Type B pancreatic cell (in vitro differentiated cells): Measurements from ENCODE around the gene SOS2. TPM values are rescaled to one million over a fixed set of nuclear protein-coding genes. Genes with fewer than 3 reads are reported as not detected.
A peak's percentile ranks its signal among the peaks of the same experiment; 100 is the strongest.

Source experiments
- DNase-seq: peaks from one replicate; pipeline ENCODE4 v3.0.0; 2021; ENCODE audit warnings: mixed read lengths; ENCODE audit not compliant: unreplicated experiment; ENCODE audit errors: extremely low spot score
- H3K27ac Mint-ChIP-seq: 2 replicates; pipeline ENCODE4 v1.8.0; 2021; ENCODE audit warnings: mild to moderate bottlenecking, mixed read lengths
- H3K27me3 Mint-ChIP-seq: 2 replicates; pipeline ENCODE4 v1.8.0; 2021; ENCODE audit warnings: mixed read lengths
- H3K36me3 Mint-ChIP-seq: 2 replicates; pipeline ENCODE4 v1.8.0; 2021; ENCODE audit warnings: mixed read lengths
- H3K4me1 Mint-ChIP-seq: one replicate; pipeline ENCODE4 v1.8.0; 2021; ENCODE audit warnings: mixed read lengths; ENCODE audit not compliant: unreplicated experiment
- H3K4me3 Mint-ChIP-seq: 2 replicates; pipeline ENCODE4 v1.8.0; 2021; ENCODE audit warnings: mild to moderate bottlenecking, mixed read lengths
- H3K9me3 Mint-ChIP-seq: 2 replicates; pipeline ENCODE4 v1.8.0; 2021; ENCODE audit warnings: mixed read lengths
- total RNA-seq: library from RNA; stranded (reverse); gene quantifications from 2 replicates; pipeline ENCODE4 v1.2.1, GENCODE V29; 2021; ENCODE audit warnings: low replicate concordance
- TF ChIP-seq, protein P1 (sequence below): fragments of 200-600 bp; sonication (generic); conservative IDR thresholded peaks from 2 replicates; pipeline ENCODE4 v1.5.0; 2021; ENCODE audit warnings: antibody characterized with exemption, mild to moderate bottlenecking

Gene SOS2
- total RNA-seq, 1 donor from 2014 or later = 34.6 TPM

DNA sequence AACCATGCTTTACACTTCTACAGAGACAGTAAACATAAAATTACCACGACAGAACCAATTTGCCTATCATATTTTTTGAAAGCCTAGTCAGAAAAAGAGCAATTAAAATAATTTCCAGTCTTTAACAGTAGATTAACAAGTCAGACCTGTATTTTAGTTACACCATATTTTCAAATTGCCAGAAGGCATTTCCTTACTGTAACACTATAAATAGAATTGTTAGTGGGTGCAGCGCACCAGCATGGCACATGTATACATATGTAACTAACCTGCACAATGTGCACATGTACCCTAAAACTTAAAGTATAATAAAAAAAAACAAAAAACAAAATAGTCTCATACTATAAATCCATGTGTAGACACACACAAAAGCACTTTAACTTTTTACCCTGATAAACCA is 16.0 kb downstream of the SOS2 start:
- H3K4me3 Mint-ChIP-seq = peak overlapping the region; percentile 10
- peak overlapping the region; percentile 20 for H3K27ac Mint-ChIP-seq
- H3K27me3 Mint-ChIP-seq = no peaks in the 10 kb centered on the region
- TF ChIP-seq, protein P1, sequence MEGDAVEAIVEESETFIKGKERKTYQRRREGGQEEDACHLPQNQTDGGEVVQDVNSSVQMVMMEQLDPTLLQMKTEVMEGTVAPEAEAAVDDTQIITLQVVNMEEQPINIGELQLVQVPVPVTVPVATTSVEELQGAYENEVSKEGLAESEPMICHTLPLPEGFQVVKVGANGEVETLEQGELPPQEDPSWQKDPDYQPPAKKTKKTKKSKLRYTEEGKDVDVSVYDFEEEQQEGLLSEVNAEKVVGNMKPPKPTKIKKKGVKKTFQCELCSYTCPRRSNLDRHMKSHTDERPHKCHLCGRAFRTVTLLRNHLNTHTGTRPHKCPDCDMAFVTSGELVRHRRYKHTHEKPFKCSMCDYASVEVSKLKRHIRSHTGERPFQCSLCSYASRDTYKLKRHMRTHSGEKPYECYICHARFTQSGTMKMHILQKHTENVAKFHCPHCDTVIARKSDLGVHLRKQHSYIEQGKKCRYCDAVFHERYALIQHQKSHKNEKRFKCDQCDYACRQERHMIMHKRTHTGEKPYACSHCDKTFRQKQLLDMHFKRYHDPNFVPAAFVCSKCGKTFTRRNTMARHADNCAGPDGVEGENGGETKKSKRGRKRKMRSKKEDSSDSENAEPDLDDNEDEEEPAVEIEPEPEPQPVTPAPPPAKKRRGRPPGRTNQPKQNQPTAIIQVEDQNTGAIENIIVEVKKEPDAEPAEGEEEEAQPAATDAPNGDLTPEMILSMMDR = no peak
- DNase-seq = no peak
- H3K36me3 Mint-ChIP-seq = peaks cover 15% of the 10 kb centered on the region
- peaks cover 19% of the 10 kb centered on the region for H3K4me1 Mint-ChIP-seq
- H3K9me3 Mint-ChIP-seq = no peaks in the 10 kb centered on the region

DNA sequence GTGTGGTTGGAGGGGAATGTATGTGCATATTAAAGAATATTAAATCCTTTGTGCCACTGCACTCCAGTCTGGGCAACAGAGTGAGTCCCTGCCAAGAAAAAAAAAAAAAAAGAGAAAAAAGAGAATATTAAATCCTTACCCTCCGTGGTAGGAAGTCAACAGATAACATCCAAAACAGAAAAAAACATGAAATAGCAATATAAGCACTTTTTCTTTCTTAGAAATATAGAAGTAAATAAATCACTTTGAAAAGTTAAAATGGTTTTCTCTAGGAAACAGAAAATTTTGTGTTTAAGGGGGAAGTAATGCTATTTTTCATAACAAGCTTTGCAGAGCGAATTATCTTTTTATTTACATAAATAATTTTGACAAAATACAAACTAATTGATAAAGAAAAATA is 17.6 kb downstream of the SOS2 start:
- TF ChIP-seq, protein P1 = no peak
- Mint-ChIP-seq H3K27me3 (no peaks in the 10 kb centered on the region), H3K9me3 (no peaks in the 10 kb centered on the region), H3K36me3 (peaks cover 12% of the 10 kb centered on the region), H3K4me1 (peaks cover 14% of the 10 kb centered on the region), H3K4me3 (no peak overlapping the region), H3K27ac (no peak overlapping the region)
- DNase-seq = no peak

GRCh38 chr14:50212726-50213125 is 18.7 kb downstream of the SOS2 start:
- Mint-ChIP-seq H3K27ac (peak overlapping the region; percentile 4), H3K4me3 (no peak overlapping the region), H3K4me1 (peaks cover 14% of the 10 kb centered on the region), H3K9me3 (no peaks in the 10 kb centered on the region), H3K27me3 (no peaks in the 10 kb centered on the region), H3K36me3 (peaks cover 8% of the 10 kb centered on the region)
- no peak for DNase-seq
- TF ChIP-seq, protein P1 = no peak

DNA sequence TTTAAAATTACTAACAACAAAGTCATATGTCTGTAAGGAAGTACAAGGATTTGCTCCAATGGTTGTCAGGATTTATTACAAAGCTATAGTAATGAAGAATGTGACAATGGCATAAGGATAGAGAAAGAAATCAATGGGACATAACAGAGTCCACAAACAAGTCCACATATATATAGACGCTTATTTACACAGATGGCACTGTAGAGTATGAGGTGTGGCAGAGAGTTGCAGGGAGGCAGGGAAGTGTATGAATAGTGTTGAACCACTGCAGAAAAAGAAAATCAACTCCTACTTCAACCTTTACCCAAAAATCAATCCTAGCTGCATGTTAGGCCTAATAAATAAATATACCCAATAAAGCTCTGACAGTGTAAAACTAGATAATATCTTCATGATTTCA is 21.3 kb downstream of the SOS2 start:
- Mint-ChIP-seq H3K9me3 (no peaks in the 10 kb centered on the region), H3K27ac (no peak overlapping the region), H3K4me3 (no peak overlapping the region), H3K27me3 (no peaks in the 10 kb centered on the region), H3K36me3 (no peaks in the 10 kb centered on the region), H3K4me1 (peaks cover 10% of the 10 kb centered on the region)
- TF ChIP-seq, protein P1 = no peak
- DNase-seq = no peak

DNA sequence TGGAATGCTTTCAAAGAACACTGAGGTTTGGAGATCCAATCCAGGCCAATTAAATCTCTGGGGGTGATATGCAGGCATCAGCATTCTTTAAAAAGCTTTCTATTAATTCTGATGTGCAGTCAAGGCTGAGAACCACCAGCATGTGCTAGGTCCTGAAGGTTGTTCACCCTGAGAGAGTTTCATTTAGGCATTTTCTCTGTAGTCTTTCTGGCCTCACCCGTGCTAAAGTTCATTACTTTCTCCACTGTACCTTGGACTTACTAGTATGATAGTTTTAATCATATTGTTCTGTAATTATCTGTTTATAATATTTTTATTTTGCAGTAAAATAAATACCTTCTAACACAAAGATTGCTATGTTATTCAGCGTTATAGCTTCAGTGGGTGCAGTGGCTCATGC is 32.9 kb downstream of the SOS2 start:
- H3K9me3 Mint-ChIP-seq = no peaks in the 10 kb centered on the region
- no peaks in the 10 kb centered on the region for H3K4me1 Mint-ChIP-seq
- H3K27ac Mint-ChIP-seq = no peak overlapping the region
- peaks cover 7% of the 10 kb centered on the region for H3K36me3 Mint-ChIP-seq
- H3K27me3 Mint-ChIP-seq = no peaks in the 10 kb centered on the region
- DNase-seq = no peak
- TF ChIP-seq, protein P1 = no peak
- no peak overlapping the region for H3K4me3 Mint-ChIP-seq

DNA sequence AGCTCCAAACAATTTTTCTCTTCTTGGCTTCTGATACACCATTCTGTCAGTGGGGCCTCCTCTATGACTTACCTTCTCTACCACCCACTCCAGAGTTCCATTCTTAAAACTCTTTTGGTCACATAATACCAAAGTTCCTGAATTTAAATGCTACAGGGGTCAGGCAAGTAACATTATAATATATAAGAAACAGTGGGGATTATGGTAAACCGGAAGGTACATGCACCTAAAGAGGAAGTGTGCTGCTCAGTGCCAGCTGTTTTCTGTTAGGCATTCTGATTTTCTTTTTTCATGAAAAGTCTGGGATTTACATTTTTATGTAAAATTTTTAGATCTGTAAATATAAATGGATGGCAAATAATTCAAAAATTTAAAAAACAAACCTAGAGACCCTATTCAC is 39.9 kb downstream of the SOS2 start:
- Mint-ChIP-seq H3K9me3 (no peaks in the 10 kb centered on the region), H3K36me3 (peaks cover 12% of the 10 kb centered on the region), H3K27me3 (no peaks in the 10 kb centered on the region), H3K4me1 (no peaks in the 10 kb centered on the region), H3K27ac (no peak overlapping the region), H3K4me3 (no peak overlapping the region)
- TF ChIP-seq, protein P1 = no peak
- DNase-seq = no peak
